Neural cell (in vitro differentiated cells): ENCODE results near the gene SURF4.

Experiments
- CTCF ChIP-seq: fragments of 450-650 bp; IDR thresholded peaks from 2 replicates; pipeline ENCODE4 v1.5.1; 2014; ENCODE audit warnings: antibody characterized with exemption, mild to moderate bottlenecking, moderate library complexity; ENCODE audit not compliant: poor library complexity, severe bottlenecking
- EP300 ChIP-seq: fragments of 450-650 bp; conservative IDR thresholded peaks from 2 replicates; pipeline ENCODE4 v1.6.1; 2014; ENCODE audit warnings: antibody characterized with exemption, mild to moderate bottlenecking, moderate library complexity; ENCODE audit not compliant: poor library complexity, severe bottlenecking
- EZH2 ChIP-seq: fragments of 200-600, 300-800 bp; shearing (Covaris generic), sonication (generic); IDR thresholded peaks from 2 replicates; pipeline ENCODE4 v1.6.1; 2014; ENCODE audit warnings: antibody characterized with exemption, low read length, borderline replicate concordance, mild to moderate bottlenecking; ENCODE audit not compliant: insufficient read depth, poor library complexity, severe bottlenecking
- MXI1 ChIP-seq: fragments of 450-650 bp; conservative IDR thresholded peaks from 2 replicates; pipeline ENCODE4 v1.6.1; 2014; ENCODE audit warnings: antibody characterized with exemption, mild to moderate bottlenecking; ENCODE audit not compliant: poor library complexity, severe bottlenecking
- POLR2AphosphoS5 ChIP-seq: IDR thresholded peaks from 2 replicates; pipeline ENCODE4 v1.6.1; 2012
- RAD21 ChIP-seq: fragments of 450-650 bp; conservative IDR thresholded peaks from 2 replicates; pipeline ENCODE4 v1.6.1; 2014; ENCODE audit warnings: antibody characterized with exemption, mild to moderate bottlenecking, moderate library complexity
- REST ChIP-seq: IDR thresholded peaks from 2 replicates; pipeline ENCODE4 v1.6.1; 2012; ENCODE audit warnings: borderline replicate concordance
- SMC3 ChIP-seq: fragments of 450-650 bp; conservative IDR thresholded peaks from 2 replicates; pipeline ENCODE4 v1.6.1; 2014; ENCODE audit warnings: antibody characterized with exemption, mild to moderate bottlenecking, moderate library complexity; ENCODE audit not compliant: poor library complexity

DNA sequence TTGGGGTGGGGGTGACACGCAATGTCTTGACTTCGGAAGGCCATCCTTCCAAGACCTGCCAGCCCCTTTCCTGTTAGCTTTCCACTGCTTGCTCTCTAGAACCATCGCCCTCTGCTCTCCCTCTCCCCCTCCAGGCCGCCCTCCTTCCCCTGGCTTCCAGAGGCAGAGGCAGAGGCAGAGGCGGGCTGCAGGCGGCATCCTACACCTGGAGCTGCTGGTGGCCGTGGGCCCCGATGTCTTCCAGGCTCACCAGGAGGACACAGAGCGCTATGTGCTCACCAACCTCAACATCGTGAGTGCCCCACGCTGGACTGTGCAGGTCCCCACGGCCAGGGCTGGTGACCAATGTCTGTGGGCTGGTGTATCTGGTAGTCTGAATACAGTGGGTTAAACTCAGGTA is 48.3 kb upstream of the SURF4 start:
- TF ChIP-seq CTCF (no peak), POLR2AphosphoS5 (no peak), EP300 (no peak), REST (no peak), EZH2 (no peak), MXI1 (no peak), RAD21 (no peak), SMC3 (no peak)
